ENCODE measurements around the gene NLRC5. TPM values are rescaled to one million over a fixed set of nuclear protein-coding genes. Genes with fewer than 3 reads are reported as not detected.

The NLRC5 gene
- total and polyA plus RNA-seq, 9 of the 15 experiments (the other 6 are each of a cell fraction or from before 2014, with no cell fraction given), result 0.59 to 0.71 TPM; not detected in 7

DNA sequence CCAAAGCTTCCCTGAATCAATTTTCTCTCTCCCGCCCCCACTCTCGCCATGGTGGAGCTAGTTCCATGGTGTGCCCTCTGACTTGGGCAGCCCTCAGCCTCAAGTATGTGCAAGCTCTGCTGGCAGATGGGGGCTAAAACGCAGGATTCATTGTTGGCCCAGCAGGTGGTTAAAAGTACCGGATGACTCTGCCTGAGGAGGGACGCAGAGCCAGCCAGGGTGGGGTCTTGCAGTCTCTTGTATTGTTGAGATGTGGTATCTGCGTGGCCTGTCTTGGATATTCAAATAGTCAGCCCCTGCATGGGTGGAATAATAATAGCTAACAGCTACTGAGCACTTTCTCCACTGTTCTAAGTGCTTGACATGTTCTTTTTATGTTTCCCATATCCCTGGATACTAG lies 66.3 kb downstream of the NLRC5 start:
- Histone ChIP-seq H3K79me2 (ENCODE audit: control insufficient read depth, insufficient read depth, low read length) (no peaks in the 10 kb centered on the region), H3K9ac (ENCODE audit: insufficient read depth in 1 of 2, low read depth in 2 of 2, low read length in 2 of 2) (no peak overlapping the region), H3K9me1 (ENCODE audit: control insufficient read depth, insufficient read depth, low read length) (no peaks in the 10 kb centered on the region), H3K27ac (ENCODE audit: extremely low read depth, low read depth, low read length) (no peak overlapping the region; the same call in 2 of the 3 replicates), H3K36me3 (ENCODE audit: control insufficient read depth, insufficient read depth, low read length) (no peaks in the 10 kb centered on the region), H3K27me3 (ENCODE audit: control insufficient read depth in 2 of 2, insufficient read depth in 2 of 2, low read length in 2 of 2) (peaks cover 49 to 62% of the 10 kb centered on the region in 2 experiments), H3K4me1 (replicated peaks in 1 of 2; ENCODE audit: control insufficient read depth in 2 of 2, insufficient read depth in 2 of 2, low read length in 2 of 2) (peaks cover 4 to 9% of the 10 kb centered on the region in 2 experiments; a peak in 2 of 5 replicates), H2AFZ (ENCODE audit: low read depth, low read length) (no peak overlapping the region), H3K9me3 (replicated peaks; ENCODE audit: control insufficient read depth, insufficient read depth, low read depth, low read length) (no peaks in the 10 kb centered on the region), H3K4me2 (ENCODE audit: insufficient read depth, low read length) (no peak overlapping the region), H3K4me3 (no peak overlapping the region), H4K20me1 (replicated peaks; ENCODE audit: control insufficient read depth, insufficient read depth, low read length) (no peaks in the 10 kb centered on the region)
- POLR2A ChIA-PET, result interaction anchor here (1.7 kb wide), 1 partner anchor 10 kb away, joined by 5 read pairs; no protein-coding TSS in a partner anchor
- in situ Hi-C loops (cut with MboI), result no loop called here
- no peak for DNase-seq (ENCODE audit: extremely low read depth in 1 of 4, low spot score in 3 of 4)
- 0% methylated on average over 6 of the region's 6 CpGs for WGBS (ENCODE audit: insufficient coverage, low coverage, missing lambda C conversion rate)
- intact Hi-C loops (cut with micrococcal nuclease), result no loop called here
- CTCF ChIA-PET (ENCODE audit: low intra/inter-chr PET ratio), result no interaction called here
- no peak for ATAC-seq
- BruUV-seq (replicated peaks), result no TSS peak
- FAIRE-seq, result no peak
- no peak for TF ChIP-seq NFATC3 (IDR thresholded peaks at IDR 0.05)
- TF ChIP-seq, protein P1, sequence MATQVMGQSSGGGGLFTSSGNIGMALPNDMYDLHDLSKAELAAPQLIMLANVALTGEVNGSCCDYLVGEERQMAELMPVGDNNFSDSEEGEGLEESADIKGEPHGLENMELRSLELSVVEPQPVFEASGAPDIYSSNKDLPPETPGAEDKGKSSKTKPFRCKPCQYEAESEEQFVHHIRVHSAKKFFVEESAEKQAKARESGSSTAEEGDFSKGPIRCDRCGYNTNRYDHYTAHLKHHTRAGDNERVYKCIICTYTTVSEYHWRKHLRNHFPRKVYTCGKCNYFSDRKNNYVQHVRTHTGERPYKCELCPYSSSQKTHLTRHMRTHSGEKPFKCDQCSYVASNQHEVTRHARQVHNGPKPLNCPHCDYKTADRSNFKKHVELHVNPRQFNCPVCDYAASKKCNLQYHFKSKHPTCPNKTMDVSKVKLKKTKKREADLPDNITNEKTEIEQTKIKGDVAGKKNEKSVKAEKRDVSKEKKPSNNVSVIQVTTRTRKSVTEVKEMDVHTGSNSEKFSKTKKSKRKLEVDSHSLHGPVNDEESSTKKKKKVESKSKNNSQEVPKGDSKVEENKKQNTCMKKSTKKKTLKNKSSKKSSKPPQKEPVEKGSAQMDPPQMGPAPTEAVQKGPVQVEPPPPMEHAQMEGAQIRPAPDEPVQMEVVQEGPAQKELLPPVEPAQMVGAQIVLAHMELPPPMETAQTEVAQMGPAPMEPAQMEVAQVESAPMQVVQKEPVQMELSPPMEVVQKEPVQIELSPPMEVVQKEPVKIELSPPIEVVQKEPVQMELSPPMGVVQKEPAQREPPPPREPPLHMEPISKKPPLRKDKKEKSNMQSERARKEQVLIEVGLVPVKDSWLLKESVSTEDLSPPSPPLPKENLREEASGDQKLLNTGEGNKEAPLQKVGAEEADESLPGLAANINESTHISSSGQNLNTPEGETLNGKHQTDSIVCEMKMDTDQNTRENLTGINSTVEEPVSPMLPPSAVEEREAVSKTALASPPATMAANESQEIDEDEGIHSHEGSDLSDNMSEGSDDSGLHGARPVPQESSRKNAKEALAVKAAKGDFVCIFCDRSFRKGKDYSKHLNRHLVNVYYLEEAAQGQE (IDR thresholded peaks at IDR 0.05; ENCODE audit: borderline replicate concordance), result no peak
- TF ChIP-seq, protein P1 (CRISPR knock-in tag; IDR thresholded peaks at IDR 0.05; ENCODE audit: low read depth), result no peak
- no peak for TF ChIP-seq MCM3 (IDR thresholded peaks at IDR 0.05)
- TF ChIP-seq SAFB (IDR thresholded peaks at IDR 0.05; ENCODE audit: borderline replicate concordance, low read depth, low read length), result no peak
- TF ChIP-seq NR3C1 (CRISPR knock-in tag; IDR thresholded peaks at IDR 0.05), result no peak
- no peak for TF ChIP-seq KLF1 (tag; IDR thresholded peaks at IDR 0.05)
- no peak for TF ChIP-seq ZNF696 (CRISPR knock-in tag; conservative IDR thresholded peaks at IDR 0.05)
